Sigmoid colon (tissue), 7 donors: ENCODE measurements around the gene SNF8. TPM values are rescaled to one million over a fixed set of nuclear protein-coding genes. Genes with fewer than 3 reads are reported as not detected.

ENCODE experiments used
- DNase-seq: peaks from one replicate; pipeline ENCODE4 v3.0.0-alpha.2; 2019
- H3K27ac ChIP-seq, 4 donors: fragments of 200-600 bp; sonication (generic); one replicate each; pipeline ENCODE4 v1.5.1; 2016 to 2019; ENCODE audit warnings: mild to moderate bottlenecking in 1 of 4
- H3K27me3 ChIP-seq, 3 donors: fragments of 200-600 bp; sonication (generic); one replicate each; pipeline ENCODE4 v1.5.1; 2019; ENCODE audit warnings: mild to moderate bottlenecking in 1 of 3
- H3K36me3 ChIP-seq, 4 donors: fragments of 200-600 bp; sonication (generic); one replicate each; pipeline ENCODE4 v1.5.1; 2016 to 2019
- H3K4me1 ChIP-seq, 4 donors: fragments of 200-600 bp; sonication (generic); one replicate each; pipeline ENCODE4 v1.5.1; 2017 to 2019
- H3K4me3 ChIP-seq, 4 donors: fragments of 200-600 bp; sonication (generic); one replicate each; pipeline ENCODE4 v1.5.1; 2017 to 2019; ENCODE audit warnings: mild to moderate bottlenecking in 2 of 4, moderate library complexity in 1 of 4
- H3K9me3 ChIP-seq, 4 donors: fragments of 200-600 bp in 3 of 4; sonication (generic) in 3 of 4; one replicate each; pipeline versions ENCODE4 v1.5.1 to v1.6.1; 2013 to 2019
- CTCF ChIP-seq, 4 experiments: fragments of 450-650 bp in 3 of 4; fragments of 200-600 bp in 1 of 4; IDR thresholded peaks; one replicate each; pipeline ENCODE4 v1.5.1; 2016 to 2019; ENCODE audit warnings: antibody characterized with exemption in 4 of 4, mild to moderate bottlenecking in 3 of 4, moderate library complexity in 2 of 4
- EP300 ChIP-seq, 4 donors: sonication (generic); formaldehyde crosslinking; IDR thresholded peaks; one replicate each; pipeline ENCODE4 v1.6.1; 2017; ENCODE audit warnings: antibody characterized with exemption in 4 of 4
- POLR2A ChIP-seq, 2 donors: fragments of 450-650 bp; IDR thresholded peaks; one replicate each; pipeline ENCODE4 v1.6.1; 2016; ENCODE audit warnings: antibody characterized with exemption in 2 of 2, mild to moderate bottlenecking in 2 of 2, moderate library complexity in 2 of 2
- POLR2AphosphoS5 ChIP-seq, 4 donors: sonication (generic); formaldehyde crosslinking; IDR thresholded peaks; one replicate each; pipeline ENCODE4 v1.6.1; 2017; ENCODE audit warnings: antibody characterized with exemption in 4 of 4
- WGBS, 2 donors: extraction: QIAGEN DNeasy Blood & Tissue Kit; methylation state at CpG; one replicate each; pipeline ENCODE4 v1.1.7; 2013; 5-methylcytosine and 5-hydroxymethylcytosine counted together
- intact Hi-C: fragments of 100-400 bp; cut with DNase I; formaldehyde crosslinking; loops from one replicate; pipeline ENCODE4 v1.15.1; 2023
- polyA plus RNA-seq, 3 donors: library from polyadenylated mRNA; stranded (reverse); fragments of 200-250 nt; gene quantifications; one replicate each; pipeline ENCODE4 v1.2.3, GENCODE V29; 2013
- total RNA-seq, 4 donors: library from RNA; depleted of rRNA; stranded (reverse); fragments of >200 nt; gene quantifications; one replicate each; pipeline ENCODE4 v1.1.0, GENCODE V29; 2016
- donor health status: healthy with polysubstance abuse.
- donor health status: Bipolar disorder and iron deficiency.
- donor health status: healthy.

SNF8 gene
- total and polyA plus RNA-seq, 7 donors = 74.1 to 174 (median 94.5) TPM

- TF ChIP-seq CTCF (IDR thresholded peaks at IDR 0.05) (no peak), POLR2A (IDR thresholded peaks at IDR 0.05) (no peak), EP300 (IDR thresholded peaks at IDR 0.05) (no peak), POLR2AphosphoS5 (IDR thresholded peaks at IDR 0.05) (no peak)
- no peaks in the 10 kb centered on the region for H3K9me3 ChIP-seq
- peak overlapping the region in 2 of 4 donors; percentile 29 to 69 for H3K27ac ChIP-seq
- no peaks in the 10 kb centered on the region for H3K27me3 ChIP-seq
- H3K4me3 ChIP-seq = no peak overlapping the region
- H3K4me1 ChIP-seq = peaks cover 0 to 30% (median 27%) of the 10 kb centered on the region in 4 donors
- H3K36me3 ChIP-seq = peaks cover 9 to 76% (median 36%) of the 10 kb centered on the region in 4 donors
- no peak for DNase-seq
- WGBS, 2 donors = 64 to 65% methylated on average over 5 of the region's 5 CpGs
- intact Hi-C loops = no loop called here
Observed at GRCh38 chr17:48915459-48916282, 29.0 kb downstream of the SNF8 start.

GRCh38 chr17:48912476-48912875, 32.2 kb downstream of the SNF8 start:
- 94 to 97% methylated on average over 2 of the region's 2 CpGs for WGBS, 2 donors
- H3K36me3 ChIP-seq = peaks cover 0 to 51% (median 6%) of the 10 kb centered on the region in 4 donors
- H3K4me3 ChIP-seq = no peak overlapping the region
- H3K27me3 ChIP-seq = no peaks in the 10 kb centered on the region
- no peaks in the 10 kb centered on the region for H3K9me3 ChIP-seq
- H3K27ac ChIP-seq = no peak overlapping the region
- peaks cover 0 to 52% (median 48%) of the 10 kb centered on the region in 4 donors for H3K4me1 ChIP-seq
- DNase-seq = no peak
- TF ChIP-seq POLR2A (IDR thresholded peaks at IDR 0.05) (no peak), EP300 (IDR thresholded peaks at IDR 0.05) (no peak), POLR2AphosphoS5 (IDR thresholded peaks at IDR 0.05) (no peak)
- intact Hi-C loops = no loop called here

- TF ChIP-seq CTCF (IDR thresholded peaks at IDR 0.05) = no peak
- TF ChIP-seq POLR2A (IDR thresholded peaks at IDR 0.05) = no peak
- Histone ChIP-seq H3K9me3 (no peaks in the 10 kb centered on the region), H3K27ac (no peak overlapping the region), H3K36me3 (peaks cover 0 to 38% (median 4%) of the 10 kb centered on the region in 4 donors), H3K4me3 (no peak overlapping the region), H3K4me1 (peaks cover 0 to 50% (median 43%) of the 10 kb centered on the region in 4 donors), H3K27me3 (no peaks in the 10 kb centered on the region)
- 71 to 75% methylated on average over 2 of the region's 2 CpGs for WGBS, 2 donors
- DNase-seq = no peak
- intact Hi-C loops = no loop called here
Observed at GRCh38 chr17:48910370-48910769, 34.3 kb downstream of the SNF8 start.

GRCh38 chr17:48909783-48910182, 34.9 kb downstream of the SNF8 start:
- TF ChIP-seq POLR2AphosphoS5 (IDR thresholded peaks at IDR 0.05) (no peak), EP300 (IDR thresholded peaks at IDR 0.05) (no peak), CTCF (IDR thresholded peaks at IDR 0.05) (no peak), POLR2A (IDR thresholded peaks at IDR 0.05) (no peak)
- Histone ChIP-seq H3K9me3 (no peaks in the 10 kb centered on the region), H3K27ac (peak overlapping the region; percentile 85 to 95 (median 93)), H3K27me3 (no peaks in the 10 kb centered on the region), H3K4me3 (peak overlapping the region; percentile 81 to 98 (median 90)), H3K36me3 (peaks cover 0 to 34% (median 4%) of the 10 kb centered on the region in 4 donors), H3K4me1 (peaks cover 0 to 46% (median 37%) of the 10 kb centered on the region in 4 donors)
- 46 to 54% methylated on average over 4 of the region's 4 CpGs for WGBS, 2 donors
- DNase-seq = no peak
- intact Hi-C loops = loop anchor here (2.0 to 10.0 kb wide), 2 partner anchors 35 to 285 kb away; partner anchors contain the start of gene SNF8

GRCh38 chr17:48908853-48909394, 35.7 kb downstream of the SNF8 start:
- peaks cover 0 to 46% (median 34%) of the 10 kb centered on the region in 4 donors for H3K4me1 ChIP-seq
- no peaks in the 10 kb centered on the region for H3K9me3 ChIP-seq
- H3K27me3 ChIP-seq = no peaks in the 10 kb centered on the region
- no peak for TF ChIP-seq POLR2A (IDR thresholded peaks at IDR 0.05)
- TF ChIP-seq POLR2AphosphoS5 (IDR thresholded peaks at IDR 0.05) = no peak
- no peak for TF ChIP-seq EP300 (IDR thresholded peaks at IDR 0.05)
- no peak for TF ChIP-seq CTCF (IDR thresholded peaks at IDR 0.05)
- peak overlapping the region; percentile 81 to 98 (median 90) for H3K4me3 ChIP-seq
- DNase-seq = peak; percentile 83
- WGBS, 2 donors = 1 to 2% methylated on average over 36 of the region's 36 CpGs
- H3K27ac ChIP-seq = peak overlapping the region; percentile 85 to 95 (median 93)
- intact Hi-C loops = loop anchor here (2.0 to 10.0 kb wide), 2 partner anchors 36 to 286 kb away; partner anchors contain the start of gene SNF8
- H3K36me3 ChIP-seq = peaks cover 0 to 34% (median 4%) of the 10 kb centered on the region in 4 donors
